GM23338 (cell line): Measurements from ENCODE around the gene SORBS2.

Experiments
- CTCF ChIP-seq, 2 experiments: fragments of 200-600 bp in 1 of 2; sonication (generic) in 1 of 2; conservative IDR thresholded peaks; 2 replicates each; pipeline versions ENCODE4 v1.5.1 to v1.6.1; 2016 to 2017; ENCODE audit warnings: antibody characterized with exemption in 2 of 2, low read depth in 2 of 2, mild to moderate bottlenecking in 2 of 2, moderate library complexity in 1 of 2
- ETS1 ChIP-seq: IDR thresholded peaks from 2 replicates; pipeline ENCODE4 v1.6.1; 2016; ENCODE audit warnings: antibody characterized with exemption
- EZH2 ChIP-seq: fragments of 200-600 bp; sonication (generic); IDR thresholded peaks from one replicate; pipeline ENCODE4 v1.8.0; 2017; ENCODE audit warnings: antibody characterized with exemption, mild to moderate bottlenecking, low read depth; ENCODE audit not compliant: unreplicated experiment
- EZH2phosphoT487 ChIP-seq: fragments of 200-600 bp; sonication (generic); IDR thresholded peaks from one replicate; pipeline ENCODE4 v1.8.1; 2018; ENCODE audit warnings: antibody characterized with exemption; ENCODE audit not compliant: unreplicated experiment
- NANOG ChIP-seq: IDR thresholded peaks from 2 replicates; pipeline ENCODE4 v1.6.1; 2016; ENCODE audit warnings: antibody characterized with exemption, borderline replicate concordance
- POLR2AphosphoS5 ChIP-seq: IDR thresholded peaks from 2 replicates; pipeline ENCODE4 v1.6.1; 2016; ENCODE audit warnings: antibody characterized with exemption, low read depth
- REST ChIP-seq: IDR thresholded peaks from one replicate; pipeline ENCODE4 v1.6.1; 2018; ENCODE audit warnings: antibody characterized with exemption; ENCODE audit not compliant: unreplicated experiment

- no peak for TF ChIP-seq CTCF (conservative IDR thresholded peaks at IDR 0.05; ENCODE audit: low read depth in 2 of 2)
- no peak for TF ChIP-seq POLR2AphosphoS5
- no peak for TF ChIP-seq EZH2
- no peak for TF ChIP-seq NANOG
- no peak for TF ChIP-seq REST
- no peak for TF ChIP-seq EZH2phosphoT487
- TF ChIP-seq ETS1: no peak
Observed at GRCh38 chr4:185726931-185727330, 85.1 kb downstream of the SORBS2 start.
